Colonic mucosa (tissue), 4 donors: Measurements from ENCODE around the gene TM7SF3. TPM values are rescaled to one million over a fixed set of nuclear protein-coding genes. Genes with fewer than 3 reads are reported as not detected.
"Not testable (repeated sequence)": the region's sequence is repeated elsewhere in the genome, so short reads cannot be mapped to it uniquely, and the experiment has no call there.

Source experiments
- DNase-seq: peaks from one replicate; pipeline ENCODE4 v3.0.0-alpha.2; 2020
- H3K27ac ChIP-seq: fragments of 200-600 bp; one replicate; pipeline ENCODE4 v1.8.0; 2021
- H3K27me3 ChIP-seq: fragments of 200-600 bp; one replicate; pipeline ENCODE4 v1.8.0; 2021
- H3K36me3 ChIP-seq: fragments of 200-600 bp; one replicate; pipeline ENCODE4 v1.8.0; 2021
- H3K4me1 ChIP-seq: fragments of 200-600 bp; one replicate; pipeline ENCODE4 v1.8.0; 2021; ENCODE audit warnings: mild to moderate bottlenecking
- H3K4me3 ChIP-seq: fragments of 200-600 bp; one replicate; pipeline ENCODE4 v1.8.0; 2021
- H3K9ac ChIP-seq, 2 donors: one replicate each; pipeline ENCODE4 v1.7.0; 2013; ENCODE audit warnings: control low read depth in 2 of 2, low read depth in 2 of 2, low read length in 2 of 2
- H3K9me3 ChIP-seq: fragments of 200-600 bp; one replicate; pipeline ENCODE4 v1.8.0; 2021
- intact Hi-C: fragments of 100-400 bp; cut with DNase I; formaldehyde crosslinking; loops from one replicate; pipeline ENCODE4 v1.14.1; 2022
- total RNA-seq, 2 donors: library from RNA; stranded (reverse); fragmentation: NEBNext Ultra II Directional in 1 of 2; extraction: Animal tissue kit (Norgen Biotek cat#: 25700) in 1 of 2; gene quantifications; one replicate each; pipeline ENCODE4 v1.2.1, GENCODE V29; 2021
- TF ChIP-seq, protein P1 (sequence below): fragments of 200-600 bp; IDR thresholded peaks from one replicate; pipeline ENCODE4 v1.8.0; 2022; ENCODE audit warnings: antibody characterized with exemption, mild to moderate bottlenecking
- donor health status: healthy.
- donor health status: DM: no; HTN: no; CAD: no.
- donor health status: DM: no; HTN: no; CAD: no.

The TM7SF3 gene
- total RNA-seq, 2 donors from 2014 or later, result 50.0 to 59.1 TPM

GRCh38 chr12:27024291-27024690 lies 10.1 kb upstream of the TM7SF3 start:
- no peak overlapping the region for H3K4me3 ChIP-seq
- intact Hi-C loops, result no loop called here
- H3K27me3 ChIP-seq, result no peaks in the 10 kb centered on the region
- H3K4me1 ChIP-seq, result peaks cover 5% of the 10 kb centered on the region
- H3K36me3 ChIP-seq, result peaks cover 5% of the 10 kb centered on the region
- TF ChIP-seq, protein P1, sequence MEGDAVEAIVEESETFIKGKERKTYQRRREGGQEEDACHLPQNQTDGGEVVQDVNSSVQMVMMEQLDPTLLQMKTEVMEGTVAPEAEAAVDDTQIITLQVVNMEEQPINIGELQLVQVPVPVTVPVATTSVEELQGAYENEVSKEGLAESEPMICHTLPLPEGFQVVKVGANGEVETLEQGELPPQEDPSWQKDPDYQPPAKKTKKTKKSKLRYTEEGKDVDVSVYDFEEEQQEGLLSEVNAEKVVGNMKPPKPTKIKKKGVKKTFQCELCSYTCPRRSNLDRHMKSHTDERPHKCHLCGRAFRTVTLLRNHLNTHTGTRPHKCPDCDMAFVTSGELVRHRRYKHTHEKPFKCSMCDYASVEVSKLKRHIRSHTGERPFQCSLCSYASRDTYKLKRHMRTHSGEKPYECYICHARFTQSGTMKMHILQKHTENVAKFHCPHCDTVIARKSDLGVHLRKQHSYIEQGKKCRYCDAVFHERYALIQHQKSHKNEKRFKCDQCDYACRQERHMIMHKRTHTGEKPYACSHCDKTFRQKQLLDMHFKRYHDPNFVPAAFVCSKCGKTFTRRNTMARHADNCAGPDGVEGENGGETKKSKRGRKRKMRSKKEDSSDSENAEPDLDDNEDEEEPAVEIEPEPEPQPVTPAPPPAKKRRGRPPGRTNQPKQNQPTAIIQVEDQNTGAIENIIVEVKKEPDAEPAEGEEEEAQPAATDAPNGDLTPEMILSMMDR, result no peak
- no peak overlapping the region for H3K27ac ChIP-seq
- no peaks in the 10 kb centered on the region for H3K9me3 ChIP-seq
- H3K9ac ChIP-seq, result no peak overlapping the region
- no peak for DNase-seq

DNA sequence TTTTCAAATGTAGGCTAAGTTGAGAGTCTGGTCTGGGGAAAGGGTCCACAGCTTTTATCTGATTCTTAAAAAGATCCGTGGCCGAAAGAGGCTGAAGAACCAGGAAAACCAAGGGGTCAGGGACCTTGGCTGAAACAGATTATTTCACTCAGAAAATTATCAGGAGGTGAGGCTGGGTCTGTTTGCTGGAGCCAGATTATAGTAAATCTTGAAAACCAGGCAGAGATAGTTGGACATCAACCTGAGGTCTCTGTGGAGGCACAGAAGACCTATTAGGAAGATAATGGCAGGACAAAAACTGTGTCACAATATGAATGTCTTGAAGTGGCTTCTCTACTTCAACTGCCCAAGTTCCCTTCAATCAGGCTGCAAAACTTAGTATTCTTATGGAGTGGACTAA lies 6.6 kb upstream of the TM7SF3 start:
- Histone ChIP-seq H3K9me3 (no peaks in the 10 kb centered on the region), H3K4me1 (peaks cover 5% of the 10 kb centered on the region), H3K36me3 (no peaks in the 10 kb centered on the region), H3K9ac (no peak overlapping the region), H3K27me3 (no peaks in the 10 kb centered on the region), H3K27ac (no peak overlapping the region), H3K4me3 (no peak overlapping the region)
- DNase-seq, result no peak
- intact Hi-C loops, result no loop called here
- TF ChIP-seq, protein P1, result no peak

GRCh38 chr12:27018037-27018436 lies 3.9 kb upstream of the TM7SF3 start:
- Histone ChIP-seq H3K27ac (no peak overlapping the region), H3K4me3 (no peak overlapping the region), H3K9me3 (no peaks in the 10 kb centered on the region), H3K4me1 (peaks cover 8% of the 10 kb centered on the region), H3K36me3 (no peaks in the 10 kb centered on the region), H3K9ac (no peak overlapping the region), H3K27me3 (no peaks in the 10 kb centered on the region)
- TF ChIP-seq, protein P1, result no peak
- DNase-seq, result no peak
- intact Hi-C loops, result loop anchor here (10.0 kb wide), 1 partner anchor 163 kb away; no protein-coding TSS in a partner anchor

DNA sequence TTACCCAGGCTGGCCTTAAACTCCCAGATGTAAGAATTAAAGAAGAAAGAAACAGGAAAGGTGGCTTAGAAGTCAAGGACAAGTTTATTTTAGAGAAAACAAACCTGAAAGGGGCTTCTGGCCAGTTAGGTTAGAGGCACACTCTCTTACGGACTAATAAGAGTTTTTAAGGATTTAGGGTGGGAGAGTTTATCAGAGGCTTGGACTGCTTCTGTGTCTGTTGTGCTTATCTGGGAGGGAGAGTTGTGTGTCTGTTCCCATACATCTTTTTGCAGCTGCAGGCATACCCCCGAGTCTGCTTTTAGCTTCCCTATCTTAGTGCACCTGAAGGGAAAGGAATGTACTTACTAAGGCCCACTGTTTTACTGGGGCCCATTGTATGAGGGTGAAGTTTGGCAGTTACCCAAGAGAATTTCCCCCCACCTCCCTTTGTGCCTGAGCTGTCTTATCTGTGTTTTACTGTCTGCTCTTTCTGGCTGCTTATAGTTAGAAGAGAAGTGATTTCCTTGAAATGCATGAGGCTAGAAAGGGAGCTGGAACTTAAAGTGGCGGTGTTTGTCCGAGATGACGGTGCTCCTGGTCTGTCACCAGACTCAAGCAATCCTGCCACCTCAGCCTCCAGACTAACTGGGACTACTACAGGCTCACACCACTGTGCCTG lies 3.1 kb upstream of the TM7SF3 start:
- not testable (repeated sequence) for H3K4me3 ChIP-seq, H3K36me3 ChIP-seq, H3K9me3 ChIP-seq, H3K27ac ChIP-seq, H3K27me3 ChIP-seq, H3K4me1 ChIP-seq, DNase-seq, H3K9ac ChIP-seq
- intact Hi-C loops, result loop anchor here (10.0 kb wide), 1 partner anchor 162 kb away; no protein-coding TSS in a partner anchor

DNA sequence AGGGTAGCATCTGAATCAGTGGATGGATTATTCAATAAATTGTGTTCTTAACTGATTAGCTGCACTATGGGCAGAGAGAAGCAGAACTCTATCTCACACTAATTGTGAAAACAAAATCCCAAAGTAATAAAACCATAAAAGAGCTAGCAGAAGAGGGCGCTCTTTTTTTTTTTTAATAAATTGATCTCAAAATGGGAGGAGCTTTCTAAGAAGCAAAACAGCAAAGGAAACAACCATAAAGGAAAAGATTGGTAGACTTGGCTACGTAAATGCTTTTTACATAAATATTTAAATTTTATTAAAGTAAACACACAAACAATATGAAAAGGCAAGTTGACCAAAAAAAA lies 1.5 kb upstream of the TM7SF3 start:
- no peak for DNase-seq
- H3K27me3 ChIP-seq, result no peaks in the 10 kb centered on the region
- H3K4me3 ChIP-seq, result no peak overlapping the region
- no peaks in the 10 kb centered on the region for H3K9me3 ChIP-seq
- intact Hi-C loops, result loop anchor here (10.0 kb wide), 1 partner anchor 161 kb away; no protein-coding TSS in a partner anchor
- peak overlapping the region; percentile 90 for H3K27ac ChIP-seq
- TF ChIP-seq, protein P1, result peak; percentile 35
- H3K4me1 ChIP-seq, result peaks cover 8% of the 10 kb centered on the region
- no peaks in the 10 kb centered on the region for H3K36me3 ChIP-seq
- H3K9ac ChIP-seq, result peak overlapping the region in 1 of 2 donors; percentile 95
